Mesendoderm (in vitro differentiated cells): Measurements from ENCODE around the gene BRCC3.

ENCODE experiments used
- DNase-seq: peaks from one replicate; pipeline ENCODE4 v3.0.0; 2013
- H2AK5ac ChIP-seq: 2 replicates; pipeline ENCODE4 v1.6.1; 2013; ENCODE audit warnings: low read length, inconsistent platforms
- H2BK120ac ChIP-seq: 2 replicates; pipeline ENCODE4 v1.6.1; 2013; ENCODE audit warnings: low read depth, mild to moderate bottlenecking, low read length, moderate library complexity, mixed read lengths
- H2BK15ac ChIP-seq: replicated peaks from 2 replicates; pipeline ENCODE4 v1.6.1; 2013; ENCODE audit warnings: low read depth, mild to moderate bottlenecking, moderate library complexity
- H2BK5ac ChIP-seq: 2 replicates; pipeline ENCODE4 v1.6.1; 2013; ENCODE audit warnings: low read length, inconsistent platforms
- H3K18ac ChIP-seq: 2 replicates; pipeline ENCODE4 v1.6.1; 2013; ENCODE audit warnings: mild to moderate bottlenecking, low read length, mixed read lengths
- H3K23ac ChIP-seq: one replicate; pipeline ENCODE4 v1.6.1; 2013; ENCODE audit warnings: low read length
- H3K27ac ChIP-seq: 2 replicates; pipeline ENCODE4 v1.5.1; 2013; ENCODE audit warnings: low read depth, mild to moderate bottlenecking, inconsistent platforms, low read length, moderate library complexity
- H3K27me3 ChIP-seq: 2 replicates; pipeline ENCODE4 v1.6.1; 2013; ENCODE audit warnings: low read length, control low read depth, mild to moderate bottlenecking, inconsistent platforms; ENCODE audit not compliant: insufficient read depth, poor library complexity
- H3K36me3 ChIP-seq: 2 replicates; pipeline ENCODE4 v1.6.1; 2013; ENCODE audit warnings: low read length, inconsistent platforms; ENCODE audit not compliant: control insufficient read depth, insufficient read depth
- H3K4ac ChIP-seq: one replicate; pipeline ENCODE4 v1.6.1; 2013; ENCODE audit warnings: low read depth, mild to moderate bottlenecking, low read length, moderate library complexity
- H3K4me1 ChIP-seq: 2 replicates; pipeline ENCODE4 v1.6.1; 2013; ENCODE audit warnings: low read depth, low read length, inconsistent platforms; ENCODE audit not compliant: control insufficient read depth
- H3K4me2 ChIP-seq: 2 replicates; pipeline ENCODE4 v1.6.1; 2013; ENCODE audit warnings: low read length
- H3K4me3 ChIP-seq: 2 replicates; pipeline ENCODE4 v1.5.1; 2013; ENCODE audit warnings: mild to moderate bottlenecking, low read length
- H3K56ac ChIP-seq: one replicate; pipeline ENCODE4 v1.6.1; 2013; ENCODE audit warnings: low read length
- H3K79me1 ChIP-seq: 2 replicates; pipeline ENCODE4 v1.6.1; 2013; ENCODE audit warnings: low read length, inconsistent platforms
- H3K79me2 ChIP-seq: 2 replicates; pipeline ENCODE4 v1.6.1; 2013; ENCODE audit warnings: mild to moderate bottlenecking, low read length; ENCODE audit not compliant: control insufficient read depth, insufficient read depth
- H3K9ac ChIP-seq: 2 replicates; pipeline ENCODE4 v1.6.1; 2013; ENCODE audit warnings: low read length, inconsistent platforms
- H4K5ac ChIP-seq: one replicate; pipeline ENCODE4 v1.6.1; 2013; ENCODE audit warnings: low read length
- H4K8ac ChIP-seq: one replicate; pipeline ENCODE4 v1.6.1; 2013; ENCODE audit warnings: low read depth, mild to moderate bottlenecking, control low read depth, low read length, moderate library complexity
- WGBS: extraction: QIAGEN DNeasy Blood & Tissue Kit; methylation state at CpG from one replicate; pipeline ENCODE4 v1.1.7; 2013; ENCODE audit warnings: low lambda C conversion rate, missing lambda C conversion rate; ENCODE audit not compliant: insufficient coverage; ENCODE audit errors: extremely low coverage; 5-methylcytosine and 5-hydroxymethylcytosine counted together

BRCC3 gene

GRCh38 chrX:155065035-155065734, 6.1 kb upstream of the BRCC3 start:
- Histone ChIP-seq H3K4ac (no peak overlapping the region), H3K56ac (no peak overlapping the region), H4K8ac (no peak overlapping the region), H4K5ac (no peak overlapping the region), H3K18ac (no peak overlapping the region), H3K9ac (no peak overlapping the region), H2BK5ac (no peak overlapping the region), H3K4me2 (no peak overlapping the region), H3K4me1 (no peaks in the 10 kb centered on the region), H2BK120ac (no peak overlapping the region), H3K27ac (no peak overlapping the region), H3K27me3 (no peaks in the 10 kb centered on the region), H3K79me2 (no peaks in the 10 kb centered on the region), H2BK15ac (no peak overlapping the region), H3K23ac (no peak overlapping the region), H2AK5ac (no peak overlapping the region), H3K79me1 (no peaks in the 10 kb centered on the region), H3K36me3 (no peaks in the 10 kb centered on the region), H3K4me3 (no peak overlapping the region)
- WGBS: no CpG with 5 or more reads among the region's 8 CpGs
- DNase-seq: no peak

GRCh38 chrX:155068165-155068564, 3.1 kb upstream of the BRCC3 start:
- Histone ChIP-seq H3K27me3 (no peaks in the 10 kb centered on the region), H2BK120ac (no peak overlapping the region), H4K8ac (no peak overlapping the region), H2BK5ac (no peak overlapping the region), H3K79me2 (peaks cover 3% of the 10 kb centered on the region), H3K4ac (no peak overlapping the region), H3K27ac (no peak overlapping the region), H2BK15ac (no peak overlapping the region), H3K4me3 (no peak overlapping the region), H2AK5ac (no peak overlapping the region), H3K18ac (no peak overlapping the region), H3K9ac (no peak overlapping the region), H3K4me2 (no peak overlapping the region), H3K36me3 (no peaks in the 10 kb centered on the region), H3K79me1 (no peaks in the 10 kb centered on the region), H4K5ac (no peak overlapping the region), H3K56ac (no peak overlapping the region), H3K23ac (no peak overlapping the region), H3K4me1 (no peaks in the 10 kb centered on the region)
- DNase-seq: no peak
- WGBS: no CpG with 5 or more reads among the region's 1 CpG

DNA sequence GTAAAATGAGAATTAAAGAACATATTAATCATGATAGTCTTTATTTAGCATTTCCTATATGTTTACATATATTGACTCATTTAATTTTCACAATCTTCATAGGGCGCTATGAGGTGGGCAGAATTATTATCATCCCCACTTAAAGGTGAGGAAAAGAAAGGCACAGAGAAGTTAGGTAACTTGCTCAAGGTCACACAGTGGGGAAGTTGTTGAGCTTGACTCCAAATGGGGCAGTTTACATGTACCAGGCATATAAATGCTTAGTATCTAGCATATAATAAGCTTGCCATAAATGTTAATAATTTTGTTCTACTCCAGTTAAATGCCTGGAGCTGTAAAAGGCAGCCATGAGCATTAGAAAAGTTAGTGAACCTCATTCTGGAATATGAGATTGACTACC, 1.9 kb upstream of the BRCC3 start:
- no peak overlapping the region for H3K27ac ChIP-seq

DNA sequence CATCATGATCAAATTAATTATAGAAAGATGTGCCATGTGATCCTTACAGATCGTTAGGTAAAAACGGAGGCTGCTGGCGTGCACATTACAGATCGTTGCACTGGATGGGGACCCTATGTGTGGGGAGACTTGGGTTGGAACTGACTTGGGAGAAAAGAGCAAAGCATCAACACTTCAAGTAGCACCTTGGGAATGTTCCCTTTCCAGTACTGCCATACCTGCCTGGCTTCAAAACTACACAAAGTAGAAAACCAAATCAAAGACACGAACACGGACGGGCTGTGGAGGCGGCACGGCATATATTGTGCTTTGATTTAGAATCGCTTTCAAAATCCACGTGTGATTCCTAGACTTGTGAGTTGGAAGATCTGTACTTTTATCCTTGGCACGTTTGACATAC, 1.3 kb upstream of the BRCC3 start:
- Histone ChIP-seq H3K27me3 (no peaks in the 10 kb centered on the region), H3K23ac (no peak overlapping the region), H4K8ac (no peak overlapping the region), H3K36me3 (no peaks in the 10 kb centered on the region), H3K18ac (no peak overlapping the region), H3K56ac (peak overlapping the region; percentile 79), H3K27ac (no peak overlapping the region), H3K4ac (no peak overlapping the region), H3K4me2 (peak overlapping the region; percentile 59), H3K4me1 (no peaks in the 10 kb centered on the region), H2AK5ac (no peak overlapping the region), H2BK15ac (no peak overlapping the region), H3K9ac (peak overlapping the region; percentile 77), H4K5ac (no peak overlapping the region), H2BK5ac (no peak overlapping the region), H2BK120ac (no peak overlapping the region), H3K79me1 (no peaks in the 10 kb centered on the region), H3K4me3 (peak overlapping the region; percentile 56), H3K79me2 (peaks cover 3% of the 10 kb centered on the region)
- WGBS: no CpG with 5 or more reads among the region's 12 CpGs
- no peak for DNase-seq

More for the DNA sequence above, 1.9 kb upstream of the BRCC3 start:
- Histone ChIP-seq H2BK15ac (no peak overlapping the region), H4K8ac (no peak overlapping the region), H3K4me2 (no peak overlapping the region), H3K4me3 (no peak overlapping the region), H2BK120ac (no peak overlapping the region), H3K4me1 (no peaks in the 10 kb centered on the region), H3K9ac (no peak overlapping the region), H3K36me3 (no peaks in the 10 kb centered on the region), H3K79me2 (peaks cover 3% of the 10 kb centered on the region), H2AK5ac (no peak overlapping the region), H3K4ac (no peak overlapping the region), H3K18ac (no peak overlapping the region), H2BK5ac (no peak overlapping the region), H4K5ac (no peak overlapping the region), H3K27me3 (no peaks in the 10 kb centered on the region), H3K56ac (no peak overlapping the region), H3K23ac (no peak overlapping the region), H3K79me1 (no peaks in the 10 kb centered on the region)
- no peak for DNase-seq
- no CpG with 5 or more reads among the region's 1 CpG for WGBS

DNA sequence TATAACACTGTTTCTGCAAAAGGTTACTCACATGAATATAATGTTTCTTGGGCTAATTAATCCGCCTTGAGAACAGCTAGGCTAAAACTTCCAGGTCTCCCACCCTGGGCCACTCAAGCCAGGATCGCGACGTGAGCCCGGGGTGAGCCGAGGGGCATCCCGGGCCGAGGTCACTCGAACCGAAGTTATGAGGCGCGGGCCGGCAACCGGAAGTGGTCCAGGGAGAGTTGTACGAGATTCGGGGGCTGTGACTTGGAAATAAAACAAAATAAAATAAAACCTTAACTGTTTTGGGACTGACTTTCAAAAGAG, 689 bp upstream of the BRCC3 start:
- peaks cover 3% of the 10 kb centered on the region for H3K79me2 ChIP-seq
- peak overlapping the region; percentile 56 for H3K4me3 ChIP-seq
- H2AK5ac ChIP-seq: no peak overlapping the region
- no peak overlapping the region for H3K23ac ChIP-seq
- DNase-seq: no peak
- no peak overlapping the region for H3K18ac ChIP-seq
- H3K9ac ChIP-seq: peak overlapping the region; percentile 77
- no peaks in the 10 kb centered on the region for H3K4me1 ChIP-seq
- H3K79me1 ChIP-seq: no peaks in the 10 kb centered on the region
- H4K5ac ChIP-seq: no peak overlapping the region
- H3K4me2 ChIP-seq: peak overlapping the region; percentile 59
- no peak overlapping the region for H2BK120ac ChIP-seq
- no peaks in the 10 kb centered on the region for H3K36me3 ChIP-seq
- H2BK5ac ChIP-seq: no peak overlapping the region
- no CpG with 5 or more reads among the region's 16 CpGs for WGBS
- H3K4ac ChIP-seq: no peak overlapping the region
- peak overlapping the region; percentile 36 for H3K27ac ChIP-seq
- peak overlapping the region; percentile 79 for H3K56ac ChIP-seq
- H3K27me3 ChIP-seq: no peaks in the 10 kb centered on the region
- H4K8ac ChIP-seq: no peak overlapping the region
- no peak overlapping the region for H2BK15ac ChIP-seq

DNA sequence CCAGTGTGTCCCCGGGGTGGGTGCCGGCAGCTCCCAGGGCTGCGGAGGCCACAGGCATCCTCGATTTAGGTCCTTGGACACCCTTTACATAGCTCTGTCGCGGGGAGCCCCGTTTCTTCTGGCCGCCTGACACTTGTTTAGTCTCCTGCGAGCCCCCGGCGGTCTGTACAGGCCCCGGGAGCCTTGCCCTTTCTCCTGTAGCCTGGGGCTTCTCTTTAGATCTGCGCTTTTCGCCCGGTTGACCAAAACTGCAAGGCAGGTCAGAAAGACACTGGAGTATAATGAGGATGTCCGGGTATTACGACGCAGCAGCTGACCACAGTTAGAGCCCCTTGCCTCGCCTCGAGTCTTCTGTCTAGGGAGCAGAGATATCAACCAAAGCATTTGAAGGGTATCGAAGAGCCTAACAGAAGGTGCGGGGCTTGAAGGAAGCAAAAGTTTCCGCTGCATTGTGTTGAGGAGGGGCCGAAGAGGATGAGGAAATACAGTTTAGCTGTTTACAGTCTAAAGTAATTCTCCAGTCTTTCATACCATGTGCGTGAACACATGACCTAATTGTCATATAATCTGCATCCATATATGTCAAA, 479 bp downstream of the BRCC3 start:
- H3K23ac ChIP-seq: no peak overlapping the region
- H3K36me3 ChIP-seq: no peaks in the 10 kb centered on the region
- peak overlapping the region; percentile 88 for H3K9ac ChIP-seq
- H3K4me2 ChIP-seq: peak overlapping the region; percentile 18
- no peaks in the 10 kb centered on the region for H3K79me1 ChIP-seq
- H3K79me2 ChIP-seq: peaks cover 3% of the 10 kb centered on the region
- no peaks in the 10 kb centered on the region for H3K27me3 ChIP-seq
- no peak overlapping the region for H4K8ac ChIP-seq
- no peak overlapping the region for H2BK5ac ChIP-seq
- no peaks in the 10 kb centered on the region for H3K4me1 ChIP-seq
- no CpG with 5 or more reads among the region's 25 CpGs for WGBS
- peak overlapping the region; percentile 42 for H3K18ac ChIP-seq
- H2BK15ac ChIP-seq: no peak overlapping the region
- peak overlapping the region; percentile 98 for H3K56ac ChIP-seq
- peak; percentile 21 for DNase-seq
- peak overlapping the region; percentile 44 for H3K27ac ChIP-seq
- H2AK5ac ChIP-seq: no peak overlapping the region
- no peak overlapping the region for H4K5ac ChIP-seq
- H3K4me3 ChIP-seq: peak overlapping the region; percentile 91
- H2BK120ac ChIP-seq: no peak overlapping the region
- H3K4ac ChIP-seq: peak overlapping the region; percentile 81
